ENCODE results near the gene RHOF.

RHOF gene

GRCh38 chr12:121738340-121738858 lies 55.1 kb downstream of the RHOF start:
- H3K9me3 ChIP-seq = no peaks in the 10 kb centered on the region
- peaks cover 0 to 9% (median 3%) of the 10 kb centered on the region in 4 donors for H3K4me1 ChIP-seq
- no peaks in the 10 kb centered on the region for H3K36me3 ChIP-seq
- H3K27ac ChIP-seq = no peak overlapping the region
- H3K4me3 ChIP-seq = no peak overlapping the region
- H3K27me3 ChIP-seq = no peaks in the 10 kb centered on the region
- no peak for DNase-seq
- TF ChIP-seq CTCF (IDR thresholded peaks at IDR 0.05) = no peak
- intact Hi-C loops (cut with DNase I; ENCODE audit: low total_unique reads) = no loop called here

GRCh38 chr12:121733849-121734248 lies 59.6 kb downstream of the RHOF start:
- no peak for TF ChIP-seq CTCF (IDR thresholded peaks at IDR 0.05)
- Histone ChIP-seq H3K9me3 (no peaks in the 10 kb centered on the region), H3K4me3 (no peak overlapping the region), H3K27ac (no peak overlapping the region), H3K36me3 (no peaks in the 10 kb centered on the region), H3K4me1 (no peaks in the 10 kb centered on the region), H3K27me3 (no peaks in the 10 kb centered on the region)
- intact Hi-C loops (cut with DNase I; ENCODE audit: low total_unique reads) = no loop called here
- DNase-seq = no peak

GRCh38 chr12:121731473-121731872 lies 62.0 kb downstream of the RHOF start:
- Histone ChIP-seq H3K36me3 (no peaks in the 10 kb centered on the region), H3K27ac (no peak overlapping the region), H3K4me3 (no peak overlapping the region), H3K9me3 (no peaks in the 10 kb centered on the region), H3K27me3 (no peaks in the 10 kb centered on the region), H3K4me1 (no peaks in the 10 kb centered on the region)
- intact Hi-C loops (cut with DNase I; ENCODE audit: low total_unique reads) = no loop called here
- no peak for DNase-seq
- no peak for TF ChIP-seq CTCF (IDR thresholded peaks at IDR 0.05)

GRCh38 chr12:121729021-121729420 lies 64.5 kb downstream of the RHOF start:
- intact Hi-C loops (cut with DNase I; ENCODE audit: low total_unique reads) = no loop called here
- H3K27ac ChIP-seq = no peak overlapping the region
- no peaks in the 10 kb centered on the region for H3K4me1 ChIP-seq

More at GRCh38 chr12:121729021-121729420, 64.5 kb downstream of the RHOF start:
- Histone ChIP-seq H3K4me3 (no peak overlapping the region), H3K9me3 (no peaks in the 10 kb centered on the region), H3K27me3 (no peaks in the 10 kb centered on the region), H3K36me3 (no peaks in the 10 kb centered on the region)
- no peak for DNase-seq
- no peak for TF ChIP-seq CTCF (IDR thresholded peaks at IDR 0.05)

All from tibial artery (tissue), 4 donors.